SK-N-DZ (cell line): ENCODE measurements around the gene GPR156. TPM values are rescaled to one million over a fixed set of nuclear protein-coding genes. Genes with fewer than 3 reads are reported as not detected.
"Not testable (repeated sequence)": the region's sequence is repeated elsewhere in the genome, so short reads cannot be mapped to it uniquely, and the experiment has no call there.

ENCODE experiments used
- DNase-seq: peaks from one replicate; pipeline ENCODE4 v3.0.0-alpha.2; 2015; ENCODE audit warnings: low spot score
- polyA plus RNA-seq, 2 experiments: library from polyadenylated mRNA; depleted of rRNA; stranded (reverse); fragments of >200 nt; gene quantifications; 2 replicates each; pipeline ENCODE4 v1.2.3, GENCODE V29; 2014

Gene GPR156
- 0.42 and 0.70 TPM in 2 replicates for polyA plus RNA-seq (2014; cell fraction: cytosol; rRNA removed)
- 1.2 and 1.3 TPM in 2 replicates for polyA plus RNA-seq (2014; cell fraction: nucleus; rRNA removed)

DNA sequence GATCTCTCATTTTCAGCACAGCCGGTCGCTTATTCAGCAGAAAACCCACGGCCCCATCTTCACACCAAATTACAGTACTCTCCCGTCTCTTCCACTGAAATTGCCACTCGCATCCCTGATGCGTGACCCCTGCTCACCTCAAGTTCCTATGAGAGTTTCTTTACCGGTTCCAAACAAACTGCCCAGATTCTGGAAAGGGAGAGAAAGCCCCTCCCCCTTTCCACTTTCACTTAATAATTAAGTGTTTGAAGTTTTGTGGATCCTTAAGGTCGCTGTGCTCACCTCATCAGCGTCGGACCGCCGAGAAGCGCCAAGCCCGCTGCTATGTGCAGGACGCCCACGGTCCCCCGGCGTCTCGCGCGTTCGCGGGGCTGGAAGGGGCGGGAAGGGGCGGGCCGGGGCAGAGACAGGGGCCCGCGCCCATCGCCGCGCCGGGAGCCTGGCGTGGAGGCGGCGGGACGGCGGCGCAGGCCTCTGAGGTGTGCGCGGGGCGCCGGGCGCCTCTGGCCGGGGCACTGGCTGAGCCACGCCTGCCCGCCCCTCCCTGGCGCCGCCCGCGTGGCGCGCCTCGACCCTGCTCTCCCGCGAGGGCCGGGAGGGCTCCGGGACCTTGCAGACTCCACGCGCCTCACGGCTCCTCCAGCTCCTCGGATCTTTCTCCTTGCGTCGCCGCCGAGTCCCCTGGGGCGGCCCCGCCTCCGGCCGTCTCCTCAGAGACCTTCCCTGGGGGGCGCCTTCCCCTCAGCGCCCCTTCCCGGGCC is at the start of gene GPR156:
GPR156 (minus strand) TSS at position 476 of the 761 bp plus-strand sequence. CDS start 41,124 bp downstream, outside the sequence.
- DNase-seq: no peak

DNA sequence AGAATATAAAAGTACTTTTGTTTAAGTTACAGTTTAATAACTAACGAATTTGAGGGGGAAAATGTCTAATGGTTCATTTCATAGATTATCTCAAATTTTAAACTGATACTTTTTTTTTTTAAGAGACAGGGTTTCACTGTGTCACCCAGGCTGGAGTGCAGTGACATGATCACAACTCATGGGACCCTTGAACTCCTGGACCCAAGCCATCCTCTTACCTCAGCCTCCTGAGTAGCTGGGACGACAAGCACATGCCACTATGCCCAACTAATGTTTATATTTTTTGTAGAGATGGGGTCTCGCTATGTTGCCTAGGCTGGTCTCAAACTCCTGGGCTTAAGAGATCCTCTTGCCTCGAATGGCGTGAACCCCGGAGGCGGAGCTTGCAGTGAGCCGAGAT is 47.6 kb upstream of the GPR156 start:
- no peak for DNase-seq

DNA sequence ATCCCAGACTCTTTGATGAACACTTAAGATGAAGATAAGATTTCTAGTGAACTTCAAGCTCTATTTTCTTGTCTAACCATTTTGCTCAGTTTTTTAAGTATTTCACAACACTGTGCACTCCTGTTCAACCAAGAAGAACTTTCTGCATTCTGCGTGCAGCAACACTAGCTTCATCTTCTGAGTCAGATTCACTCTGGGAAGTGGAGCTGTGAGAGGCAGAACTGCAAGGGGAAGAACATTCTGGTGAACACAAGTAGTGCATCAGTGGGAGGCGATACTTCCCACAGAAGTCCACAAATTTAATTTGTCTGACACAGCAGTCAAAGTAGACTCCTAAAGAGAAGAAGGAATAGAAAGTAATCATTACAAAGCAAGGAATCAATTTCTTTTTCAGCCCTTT is 46.1 kb upstream of the GPR156 start:
- DNase-seq: no peak

DNA sequence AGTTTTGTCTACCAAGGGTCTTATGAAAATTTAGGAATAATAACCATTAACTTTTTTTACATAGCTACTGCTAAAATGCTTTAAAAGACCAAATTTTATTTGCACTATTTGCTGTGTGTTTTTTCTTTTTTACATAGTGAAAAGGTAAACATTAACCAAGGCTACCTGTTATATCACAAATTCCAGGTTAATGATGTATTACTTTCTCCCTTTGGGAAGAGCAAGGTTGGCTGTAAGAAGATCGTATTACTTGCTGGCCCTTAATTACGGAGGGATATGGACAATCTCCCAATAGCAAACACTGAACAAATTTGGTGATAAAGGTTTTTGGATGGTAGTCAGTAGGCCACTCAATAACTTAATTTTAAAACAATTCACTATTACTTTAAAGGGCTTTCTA is 41.8 kb upstream of the GPR156 start:
- no peak for DNase-seq

DNA sequence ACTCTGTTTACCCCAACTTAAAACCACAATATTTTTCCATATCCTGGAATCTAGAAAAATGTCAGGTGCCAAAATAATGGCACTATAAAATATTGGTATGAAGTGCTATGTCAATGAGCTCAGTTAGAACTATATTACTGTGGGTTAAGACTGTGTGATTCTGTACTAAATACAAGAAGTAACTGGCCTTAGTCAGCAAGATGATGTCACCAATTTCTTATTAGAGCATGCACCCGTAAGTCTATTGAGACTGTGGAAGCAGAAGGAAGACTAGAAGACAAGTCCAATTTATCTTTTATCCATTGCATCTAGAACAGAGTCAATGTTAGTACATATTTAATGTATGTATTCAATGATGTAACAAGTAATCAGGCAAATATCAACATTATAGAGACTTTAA is 39.2 kb upstream of the GPR156 start:
- no peak for DNase-seq

DNA sequence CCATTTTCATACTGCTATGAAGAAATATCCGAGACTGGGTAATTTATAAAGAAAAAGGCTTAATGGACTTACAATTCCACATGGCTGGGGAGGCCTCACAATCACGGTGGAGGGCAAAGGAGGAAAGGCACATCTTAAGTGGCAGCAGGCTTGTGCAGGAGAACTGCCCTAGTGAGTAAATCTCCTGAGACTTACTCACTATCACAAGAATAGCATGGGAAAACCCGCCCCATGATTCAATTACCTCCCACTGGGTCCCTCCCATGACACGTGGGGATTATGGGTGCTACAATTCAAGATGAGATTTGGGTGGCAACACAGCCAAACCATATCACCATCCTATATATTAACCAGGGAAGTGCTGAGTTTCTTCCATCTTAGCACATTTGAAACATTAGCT is 38.7 kb upstream of the GPR156 start:
- DNase-seq: not testable (repeated sequence)

DNA sequence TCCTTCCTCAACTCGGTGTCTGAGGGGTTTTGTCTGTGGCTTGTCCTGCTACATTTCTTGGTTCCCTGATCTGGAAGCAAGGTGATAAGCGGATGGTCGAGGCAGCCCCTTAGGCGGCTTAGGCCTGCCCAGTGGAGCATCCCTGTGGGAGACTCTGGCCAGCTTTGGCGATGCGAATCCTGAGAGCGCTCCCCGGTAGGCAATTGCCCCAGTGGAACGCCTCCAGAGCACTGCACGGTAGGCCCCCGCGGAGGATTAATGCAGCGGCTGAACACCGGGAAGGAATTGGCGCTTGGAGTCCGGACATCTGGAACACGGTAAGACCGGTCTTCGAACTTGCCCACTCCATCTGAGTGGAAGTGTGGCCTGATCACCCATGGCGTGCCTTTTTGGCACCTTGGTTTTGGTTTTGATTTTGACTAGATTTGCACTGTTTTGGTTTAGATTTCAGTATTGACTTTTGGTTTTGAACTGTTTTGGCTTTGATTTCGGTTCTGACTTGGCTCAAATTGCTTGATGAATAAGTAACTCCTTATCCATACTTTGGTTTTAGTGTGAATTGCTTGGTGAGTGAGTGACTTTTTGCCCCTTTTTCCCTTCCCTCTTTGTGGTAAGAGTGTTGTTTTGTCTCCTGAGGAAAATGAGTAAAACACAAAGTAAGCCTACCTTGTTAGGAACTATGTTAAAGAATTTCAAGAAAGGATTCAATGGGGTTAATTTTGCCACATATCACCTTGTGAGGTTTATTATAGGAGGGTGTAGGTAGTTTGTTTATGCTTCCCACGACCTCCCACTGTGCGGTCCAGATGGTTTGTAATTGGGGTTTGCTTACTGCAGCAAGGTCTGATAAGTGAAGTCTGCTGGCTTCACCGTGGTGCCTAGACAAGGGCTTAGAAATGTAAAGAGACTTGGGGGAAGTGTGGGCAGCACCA is 27.1 kb upstream of the GPR156 start:
- no peak for DNase-seq

DNA sequence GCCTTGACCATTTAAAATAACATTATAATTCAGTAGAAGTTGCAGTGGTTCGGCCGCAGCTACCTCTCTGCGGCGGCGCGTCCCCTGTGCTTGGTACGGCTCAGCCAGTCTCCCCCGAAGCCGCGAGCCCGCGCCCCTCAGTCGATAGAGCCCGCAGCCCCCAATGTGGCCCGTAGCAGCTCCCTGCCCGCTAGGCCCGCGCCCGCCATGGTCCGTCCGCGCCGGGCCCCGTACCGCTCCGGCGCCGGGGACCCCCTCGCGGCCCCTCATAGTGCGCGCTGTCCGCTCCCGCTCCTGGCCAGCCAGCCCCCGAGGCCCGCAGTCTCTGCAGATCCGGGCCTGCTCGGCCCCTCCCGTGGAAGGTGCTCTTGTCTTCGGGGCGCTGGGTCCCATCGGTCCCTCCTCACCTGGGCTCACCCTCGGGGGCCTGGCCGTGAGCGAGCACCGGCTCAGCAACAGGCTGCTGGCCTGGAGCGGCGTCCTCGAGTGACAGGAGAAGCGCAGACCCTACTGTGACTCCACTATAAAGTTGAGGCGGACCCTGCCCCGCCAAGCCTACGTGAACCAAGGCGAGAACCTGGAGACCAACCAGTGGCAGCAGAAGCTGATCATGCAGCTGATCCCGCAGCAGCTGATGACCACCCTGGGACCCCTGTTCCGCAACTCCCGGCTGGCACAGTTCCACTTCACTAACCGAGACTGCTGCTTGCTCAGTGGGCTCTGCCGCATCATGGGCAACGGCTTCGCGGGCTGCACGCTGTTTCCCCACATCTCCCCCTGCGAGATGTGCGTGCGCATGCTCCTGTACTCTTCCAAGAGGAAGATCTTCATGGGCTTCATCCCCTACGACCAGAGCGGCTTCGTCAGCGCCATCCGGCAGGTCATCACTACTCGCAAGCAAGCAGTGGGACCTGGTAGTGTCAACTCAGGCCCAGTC is 21.8 kb upstream of the GPR156 start:
- no peak for DNase-seq

DNA sequence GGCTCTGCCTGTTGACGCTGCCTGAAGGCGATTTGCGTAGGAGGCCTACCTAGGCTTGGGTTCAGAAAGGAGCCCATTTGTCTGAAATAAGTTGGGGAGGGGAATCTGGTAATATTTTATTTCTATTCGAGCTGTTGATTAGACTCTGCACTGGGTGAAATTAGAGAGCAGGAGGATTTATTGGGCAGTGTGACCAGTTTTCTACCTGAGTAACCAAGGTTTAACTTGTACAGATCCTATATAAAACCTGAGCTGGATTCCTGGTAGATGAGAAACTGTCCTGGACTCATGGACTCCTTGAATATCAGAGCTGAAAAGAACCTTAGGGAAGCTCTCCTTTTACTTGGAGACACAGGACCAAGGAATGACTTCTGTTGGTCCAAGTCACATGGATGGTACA is 19.6 kb upstream of the GPR156 start:
- no peak for DNase-seq

DNA sequence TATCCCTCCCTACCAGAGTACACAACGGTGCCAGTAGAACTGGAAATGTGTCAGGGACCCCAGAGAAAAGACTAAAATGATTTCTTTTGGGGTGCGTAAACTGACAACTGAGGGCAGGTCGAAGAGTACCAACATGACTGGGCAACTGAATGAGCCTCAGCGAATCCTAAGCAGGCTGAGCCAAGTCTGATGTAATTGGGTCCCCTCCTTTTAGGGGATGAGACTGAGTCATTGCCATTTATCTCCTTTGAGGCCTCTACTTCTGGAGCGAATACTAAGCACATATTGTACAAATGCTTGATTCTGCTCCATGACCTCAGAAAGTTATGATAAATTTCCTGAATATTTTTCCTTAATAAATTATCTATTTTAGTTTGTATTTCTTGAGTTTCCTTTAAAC is 17.3 kb upstream of the GPR156 start:
- no peak for DNase-seq

DNA sequence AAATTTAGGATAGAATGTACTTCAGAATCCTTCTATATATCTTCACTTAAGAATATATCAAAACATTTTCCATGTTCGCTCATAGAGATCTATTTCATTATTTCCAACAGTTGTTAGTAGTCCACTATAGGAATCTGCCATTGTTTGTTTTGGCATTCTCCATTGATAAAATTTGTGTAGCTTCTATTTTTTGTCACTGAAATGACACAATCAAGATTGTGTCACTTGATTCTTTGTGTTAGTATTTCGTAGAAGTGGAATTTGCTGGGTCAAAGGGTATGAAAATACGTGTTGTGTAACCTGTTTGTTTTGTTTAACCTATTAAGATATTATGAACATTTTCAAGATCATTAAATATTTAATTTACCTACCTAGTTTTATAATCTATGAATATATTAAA is 15.9 kb upstream of the GPR156 start:
- DNase-seq: no peak

DNA sequence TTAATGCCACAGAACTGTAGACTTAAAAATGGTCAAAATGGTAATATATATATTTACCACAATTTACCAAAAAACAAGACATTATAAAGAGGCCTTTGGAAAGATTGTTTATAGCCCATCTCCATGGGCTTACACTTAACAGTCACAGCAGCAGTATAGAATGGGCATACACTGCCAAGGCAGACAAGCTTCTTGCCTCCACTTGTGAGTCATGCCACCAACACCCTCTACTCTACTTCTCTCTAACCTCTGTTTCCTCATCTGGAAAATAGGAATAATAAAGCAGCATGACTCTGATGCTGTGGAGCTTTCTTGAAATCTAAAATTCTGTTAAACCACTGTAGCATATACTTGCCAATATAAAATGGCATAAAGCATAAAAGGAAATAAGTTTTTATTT is 14.4 kb upstream of the GPR156 start:
- DNase-seq: no peak

DNA sequence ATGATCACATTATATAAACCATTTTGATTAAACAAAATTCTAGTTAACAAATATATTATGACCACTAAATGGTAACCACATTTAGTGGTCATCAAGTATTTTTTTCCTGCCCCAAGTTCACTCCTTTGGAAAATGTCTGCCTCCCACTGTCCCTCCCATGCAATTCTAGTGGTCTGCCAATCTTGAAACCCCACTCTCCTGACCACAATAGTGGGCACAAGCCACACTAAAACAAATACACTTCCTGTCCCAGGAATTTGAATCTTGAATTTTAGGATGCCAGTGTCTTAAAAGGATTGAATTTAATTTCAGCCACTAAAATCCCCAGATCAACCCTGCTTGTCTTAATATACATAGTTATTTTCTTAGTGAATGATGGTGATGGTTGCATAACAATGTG is 14.0 kb upstream of the GPR156 start:
- no peak for DNase-seq

DNA sequence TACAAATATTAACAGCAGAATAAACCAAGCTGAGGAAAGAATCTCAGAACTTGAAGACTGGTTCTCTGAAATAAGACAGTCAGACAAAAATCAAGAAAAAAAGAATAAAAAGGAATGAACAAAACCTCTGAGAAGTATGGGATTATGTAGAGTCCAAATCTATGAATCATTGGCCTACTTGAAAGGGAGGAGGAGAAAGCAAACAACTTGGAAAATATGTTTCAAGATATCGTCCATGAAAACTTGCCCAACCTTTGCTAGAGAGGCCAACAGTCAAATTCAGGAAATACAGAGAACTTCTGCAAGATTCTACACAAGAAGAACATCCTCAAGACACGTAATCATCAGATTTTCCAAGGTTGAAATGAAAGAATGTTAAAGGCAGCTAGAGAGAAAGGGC is 6.5 kb upstream of the GPR156 start:
- DNase-seq: not testable (repeated sequence)

DNA sequence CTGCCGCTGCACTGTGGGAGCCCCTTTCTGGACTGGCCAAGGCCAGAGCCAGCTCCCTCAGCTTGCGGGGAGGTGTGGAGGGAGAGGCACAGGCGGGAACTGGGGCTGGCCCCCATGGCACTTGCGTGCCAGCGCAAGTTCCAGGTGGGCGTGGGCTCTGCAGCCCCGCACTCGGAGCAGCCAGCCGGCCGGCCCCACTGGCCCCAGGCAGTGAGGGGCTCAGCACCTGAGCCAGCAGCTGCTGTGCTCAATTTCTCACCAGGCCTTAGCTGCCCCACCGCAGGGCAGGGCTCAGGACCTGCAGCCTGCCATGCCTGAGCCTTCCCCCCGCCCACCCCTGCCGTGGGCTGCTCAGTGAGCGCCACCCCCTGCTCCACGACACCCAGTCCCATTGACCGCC is 4.6 kb upstream of the GPR156 start:
- no peak for DNase-seq

DNA sequence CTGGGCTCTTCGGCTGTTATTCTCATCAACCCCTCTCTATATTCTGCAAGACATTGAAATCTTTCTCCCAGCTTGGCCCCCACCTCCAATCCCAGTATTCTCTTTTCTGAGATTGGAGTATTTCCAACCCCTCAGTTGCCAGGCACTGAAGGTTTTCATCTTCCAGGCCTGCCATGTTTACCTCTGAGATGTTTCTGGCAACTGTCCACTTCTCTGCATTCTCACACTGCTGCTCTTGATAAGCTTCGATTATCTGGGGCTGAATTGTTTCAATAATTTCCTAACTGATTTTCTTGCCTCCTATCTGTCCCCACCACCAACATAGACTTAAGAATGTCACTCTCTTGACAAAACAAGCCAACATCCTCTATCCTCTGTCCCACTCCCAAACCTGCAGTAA is 1.4 kb upstream of the GPR156 start:
- no peak for DNase-seq

DNA sequence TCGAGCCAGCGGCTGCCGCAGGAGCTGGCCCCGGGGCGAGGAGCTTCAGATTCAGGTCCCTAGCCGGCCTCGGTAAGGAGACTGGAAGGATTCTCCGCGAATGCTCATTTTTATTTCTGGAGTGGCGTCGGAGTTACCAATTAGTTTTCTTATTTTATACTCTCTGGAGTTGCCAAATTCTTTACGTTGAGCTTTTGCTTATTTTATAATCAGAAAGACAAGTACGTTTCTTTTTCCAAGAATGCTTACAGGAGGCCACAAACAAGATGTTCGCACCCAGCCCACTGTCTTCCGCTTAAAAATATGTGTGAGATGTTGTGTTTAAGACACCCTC is 453 bp upstream of the GPR156 start:
- no peak for DNase-seq

DNA sequence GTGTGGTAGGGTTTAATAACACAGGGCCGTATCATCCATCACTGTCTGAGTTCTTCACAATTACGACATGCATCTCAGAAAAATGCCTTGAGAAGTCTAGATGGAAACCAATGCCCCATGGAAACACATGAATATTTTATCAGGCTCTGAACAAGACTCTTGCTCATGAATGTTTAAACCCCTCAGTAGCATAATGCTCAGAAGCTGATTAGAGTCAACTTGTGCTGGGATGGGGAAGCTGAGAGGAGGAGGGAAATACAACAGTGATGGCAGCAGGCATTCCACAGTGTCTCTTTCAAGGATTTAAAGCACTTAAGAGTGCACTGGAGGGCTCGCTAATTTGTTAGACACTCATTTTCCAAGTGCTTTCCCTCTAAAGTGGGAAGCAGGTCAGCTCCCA is 3.8 kb downstream of the GPR156 start:
- no peak for DNase-seq

DNA sequence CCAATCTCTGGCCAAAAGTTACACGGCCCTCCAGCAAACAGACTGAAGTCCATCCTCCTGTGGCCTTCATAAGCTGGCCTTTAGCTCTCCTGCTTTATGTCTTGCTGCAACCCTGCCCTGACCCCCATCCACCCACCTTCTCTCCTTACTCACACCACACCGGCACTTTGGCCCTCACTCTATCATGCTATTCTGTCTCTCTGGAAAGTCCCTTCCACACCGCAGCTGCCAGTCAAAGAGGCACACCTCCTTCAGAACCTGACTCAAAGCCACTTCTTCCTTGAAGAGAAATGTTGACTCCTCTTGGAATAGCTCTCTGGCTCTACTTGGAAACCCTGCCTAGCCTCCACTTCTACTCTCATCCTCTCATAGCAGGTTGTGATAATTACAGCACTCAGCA is 4.5 kb downstream of the GPR156 start:
- DNase-seq: no peak

DNA sequence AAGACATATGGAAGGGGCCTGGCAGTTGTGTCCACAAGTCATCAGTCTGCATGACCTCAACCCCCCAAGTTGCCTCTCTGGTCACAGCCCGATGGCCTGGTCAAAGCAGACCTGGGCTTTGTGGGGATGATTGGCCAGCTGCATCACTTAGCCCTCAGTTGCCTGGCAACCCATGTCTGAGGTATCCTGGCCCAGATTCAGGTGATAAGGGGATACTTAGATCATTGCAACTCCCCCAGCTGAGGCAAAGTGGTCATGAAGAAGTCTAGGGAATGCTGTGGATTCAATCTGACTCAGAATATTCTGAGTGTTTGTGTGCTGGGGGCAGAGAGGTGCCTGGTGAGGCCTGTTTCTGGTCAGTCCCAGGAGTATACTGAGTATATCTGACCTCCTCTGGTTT is 5.0 kb downstream of the GPR156 start:
- peak; percentile 65 for DNase-seq

DNA sequence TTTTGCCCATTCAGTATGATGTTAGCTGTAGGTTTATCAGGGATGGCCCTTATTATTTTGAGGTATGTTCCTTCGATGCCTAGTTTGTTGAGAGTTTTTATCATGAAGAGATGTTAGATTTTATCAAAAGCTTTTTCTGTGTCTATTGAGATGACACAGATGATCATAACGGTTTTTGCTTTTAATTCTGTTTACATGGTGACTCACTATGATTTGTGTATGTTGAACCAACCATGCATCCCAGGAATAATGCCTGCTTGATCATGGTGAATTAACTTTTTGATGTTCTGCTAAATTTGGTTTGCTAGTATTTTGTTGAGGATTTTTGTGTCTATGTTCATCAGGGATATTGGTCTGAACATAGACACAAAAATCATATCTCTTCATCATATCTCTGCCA is 8.3 kb downstream of the GPR156 start:
- DNase-seq: no peak

DNA sequence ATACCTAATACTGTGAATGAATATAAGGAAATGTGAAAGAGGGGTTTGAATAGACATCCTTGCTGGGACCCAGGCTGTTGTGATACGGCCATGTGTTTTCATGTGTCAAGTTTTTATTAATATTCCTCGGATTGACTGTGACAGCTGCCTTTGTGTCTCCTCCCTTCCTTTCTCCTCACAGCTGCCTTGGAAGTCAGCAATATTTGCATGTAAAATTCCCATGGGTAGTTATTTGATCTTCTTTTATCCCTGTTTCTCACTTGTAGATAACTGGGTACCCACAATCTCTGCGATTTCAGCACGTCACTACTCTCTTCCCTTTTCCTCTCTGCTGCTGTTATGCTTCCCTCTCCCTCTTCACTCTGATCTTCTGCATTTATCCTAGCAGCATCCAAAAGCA is 9.4 kb downstream of the GPR156 start:
- no peak for DNase-seq
